IMR-90 (cell line): Measurements from ENCODE around the gene GPC2. TPM values are rescaled to one million over a fixed set of nuclear protein-coding genes. Genes with fewer than 3 reads are reported as not detected.
"Not testable (repeated sequence)": the region's sequence is repeated elsewhere in the genome, so short reads cannot be mapped to it uniquely, and the experiment has no call there.

ENCODE experiments used
- ATAC-seq: fragments of 200-7000 bp; cut with Tn5 transposase; 2 replicates; pipeline ENCODE4 v1.9.1; 2020; ENCODE audit warnings: low read depth, mild to moderate bottlenecking, moderate library complexity
- BruUV-seq: library from RNA; stranded (reverse); fragments of 400-500 nt; replicated peaks from 2 replicates; lab custom pipeline; 2021; lab: Mats Ljungman, UMichigan
- CTCF ChIA-PET: fragments of 300-600 bp; formaldehyde crosslinking; extraction: SDS; loops from one replicate; lab custom pipeline; 2021; ENCODE audit warnings: antibody characterized with exemption; lab: Yijun Ruan, JAX
- POLR2A ChIA-PET: fragments of 300-600 bp; sonication (Branson Sonifier 250); formaldehyde crosslinking; loops from one replicate; lab custom pipeline; 2022; ENCODE audit warnings: antibody characterized with exemption; ENCODE audit not compliant: unreplicated experiment; lab: Charles Lee
- DNase-seq: peaks from one replicate; pipeline ENCODE4 v3.0.0; 2013
- H2AFZ ChIP-seq: replicated peaks from 2 replicates; pipeline ENCODE3; 2013; ENCODE audit warnings: low read length, mild to moderate bottlenecking; ENCODE audit not compliant: poor library complexity
- H2AK5ac ChIP-seq: 2 replicates; pipeline ENCODE4 v1.6.1; 2013; ENCODE audit warnings: low read depth, low read length, inconsistent platforms
- H2AK9ac ChIP-seq: replicated peaks from 2 replicates; pipeline ENCODE3; 2013; ENCODE audit warnings: mild to moderate bottlenecking, low read depth, low read length, moderate library complexity; ENCODE audit not compliant: poor library complexity
- H2BK120ac ChIP-seq: 2 replicates; pipeline ENCODE4 v1.6.1; 2013; ENCODE audit warnings: low read depth, low read length, inconsistent platforms
- H2BK15ac ChIP-seq: 3 replicates; pipeline ENCODE4 v1.6.1; 2013; ENCODE audit warnings: low read depth, low read length, inconsistent platforms
- H2BK20ac ChIP-seq: 2 replicates; pipeline ENCODE4 v1.6.1; 2013; ENCODE audit warnings: low read depth, mild to moderate bottlenecking, inconsistent platforms, low read length, moderate library complexity
- H2BK5ac ChIP-seq: 2 replicates; pipeline ENCODE4 v1.6.1; 2013; ENCODE audit warnings: mild to moderate bottlenecking, low read depth, low read length, inconsistent platforms; ENCODE audit not compliant: poor library complexity, severe bottlenecking
- H3K14ac ChIP-seq: replicated peaks from 2 replicates; pipeline ENCODE4 v1.6.1; 2013; ENCODE audit warnings: low read depth, low read length, inconsistent platforms
- H3K18ac ChIP-seq: 2 replicates; pipeline ENCODE4 v1.6.1; 2013; ENCODE audit warnings: low read depth, low read length, control low read depth
- H3K23ac ChIP-seq: 2 replicates; pipeline ENCODE4 v1.6.1; 2013; ENCODE audit warnings: low read depth, low read length, inconsistent platforms
- H3K27ac ChIP-seq: 2 replicates; pipeline ENCODE4 v1.5.1; 2013; ENCODE audit warnings: mild to moderate bottlenecking, control low read depth, low read length; ENCODE audit not compliant: insufficient read depth
- H3K27me3 ChIP-seq: 2 replicates; pipeline ENCODE4 v1.6.1; 2013; ENCODE audit warnings: low read length; ENCODE audit not compliant: control insufficient read depth, insufficient read depth
- H3K36me3 ChIP-seq: 2 replicates; pipeline ENCODE4 v1.6.1; 2013; ENCODE audit warnings: low read length, mixed read lengths; ENCODE audit not compliant: control insufficient read depth, insufficient read depth
- H3K4ac ChIP-seq: 2 replicates; pipeline ENCODE4 v1.6.1; 2013; ENCODE audit warnings: low read depth, low read length, inconsistent platforms
- H3K4me1 ChIP-seq: 2 replicates; pipeline ENCODE4 v1.6.1; 2013; ENCODE audit warnings: low read length, mixed read lengths; ENCODE audit not compliant: control insufficient read depth, insufficient read depth
- H3K4me2 ChIP-seq: 2 replicates; pipeline ENCODE4 v1.6.1; 2013; ENCODE audit warnings: low read depth, mild to moderate bottlenecking, control low read depth, low read length, moderate library complexity
- H3K4me3 ChIP-seq: 2 replicates; pipeline ENCODE4 v1.5.1; 2013; ENCODE audit warnings: low read depth, mild to moderate bottlenecking, control low read depth, low read length, moderate library complexity; ENCODE audit not compliant: insufficient read depth
- H3K56ac ChIP-seq: 2 replicates; pipeline ENCODE4 v1.6.1; 2013; ENCODE audit warnings: low read length, inconsistent platforms; ENCODE audit not compliant: insufficient read depth; ENCODE audit errors: extremely low read depth
- H3K79me1 ChIP-seq, 2 experiments: 2 replicates each; pipeline ENCODE4 v1.6.1; 2013; ENCODE audit warnings: low read length in 2 of 2, inconsistent platforms in 1 of 2, low read depth in 1 of 2
- H3K9ac ChIP-seq: 2 replicates; pipeline ENCODE4 v1.6.1; 2013; ENCODE audit warnings: low read depth, low read length, control low read depth
- H3K9me1 ChIP-seq: 2 replicates; pipeline ENCODE4 v1.6.1; 2013; ENCODE audit warnings: low read length, inconsistent platforms; ENCODE audit not compliant: insufficient read depth
- H3K9me3 ChIP-seq: 2 replicates; pipeline ENCODE4 v1.6.1; 2013; ENCODE audit warnings: low read length; ENCODE audit not compliant: control insufficient read depth, insufficient read depth
- H4K20me1 ChIP-seq: 2 replicates; pipeline ENCODE4 v1.6.1; 2013; ENCODE audit warnings: low read length, inconsistent platforms; ENCODE audit not compliant: insufficient read depth
- H4K5ac ChIP-seq: 2 replicates; pipeline ENCODE4 v1.6.1; 2013; ENCODE audit warnings: mild to moderate bottlenecking, low read depth, low read length, control low read depth
- H4K8ac ChIP-seq, 2 experiments: 2 replicates each; pipeline ENCODE4 v1.6.1; 2013; ENCODE audit warnings: low read depth in 2 of 2, low read length in 2 of 2, control low read depth in 1 of 2, inconsistent platforms in 1 of 2
- H4K91ac ChIP-seq: 2 replicates; pipeline ENCODE4 v1.6.1; 2013; ENCODE audit warnings: low read depth, low read length, inconsistent platforms; ENCODE audit not compliant: insufficient read depth
- WGBS, 2 experiments: methylation state at CpG; one replicate each; pipeline versions ENCODE4 v1.1.5 to v1.1.7; 2013; ENCODE audit warnings: missing lambda C conversion rate in 2 of 2; ENCODE audit not compliant: insufficient read length in 1 of 2; ENCODE audit errors: extremely low coverage in 2 of 2; 5-methylcytosine and 5-hydroxymethylcytosine counted together
- dilution Hi-C: fragments of 300-500 bp; cut with HindIII; formaldehyde crosslinking; loops from one replicate; pipeline ENCODE4 v1.14.3; 2018; ENCODE audit warnings: low sequenced_read_pairs; ENCODE audit not compliant: unreplicated experiment
- in situ Hi-C: fragments of 300-500 bp; cut with MboI; formaldehyde crosslinking; loops from 3 replicates; pipeline ENCODE4 v1.14.3; 2019; ENCODE audit warnings: low sequenced_read_pairs, inconsistent platforms, mixed read lengths
- intact Hi-C: fragments of 100-400 bp; cut with micrococcal nuclease; formaldehyde crosslinking; loops from 2 replicates; pipeline ENCODE4 v1.10.0; 2022
- polyA plus RNA-seq, 3 experiments: library from polyadenylated mRNA; depleted of rRNA; stranded (reverse); fragments of >200 nt; gene quantifications; 2 replicates each; pipeline ENCODE4 v1.2.3, GENCODE V29; 2012; ENCODE audit warnings: low replicate concordance in 1 of 3
- total RNA-seq: library from RNA; depleted of rRNA; stranded (reverse); fragments of >200 nt; gene quantifications from 2 replicates; pipeline ENCODE4 v1.2.3, GENCODE V29; 2012

GPC2 gene
- total and polyA plus RNA-seq, 2 of the 4 experiments (the other 2 are of a cell fraction): 1.8 to 6.0 TPM

GRCh38 chr7:100182616-100183015 is 5.4 kb upstream of the GPC2 start:
- H3K4me1 ChIP-seq, H3K36me3 ChIP-seq, H3K9me1 ChIP-seq, H3K9me3 ChIP-seq, H3K9ac ChIP-seq, H3K18ac ChIP-seq, H2AK9ac ChIP-seq, H2BK5ac ChIP-seq, BruUV-seq, H2AK5ac ChIP-seq, H3K56ac ChIP-seq, H3K23ac ChIP-seq, POLR2A ChIA-PET, H4K8ac ChIP-seq, H3K27ac ChIP-seq, H3K27me3 ChIP-seq, H2BK20ac ChIP-seq, H4K91ac ChIP-seq, in situ Hi-C loops, H3K4me2 ChIP-seq, DNase-seq, ATAC-seq, dilution Hi-C loops, H4K5ac ChIP-seq, H2AFZ ChIP-seq, H3K4ac ChIP-seq, H4K20me1 ChIP-seq, H3K4me3 ChIP-seq, H2BK120ac ChIP-seq, H3K14ac ChIP-seq, intact Hi-C loops, H3K79me1 ChIP-seq, H2BK15ac ChIP-seq: not testable (repeated sequence)
- WGBS, 2 experiments: no CpG with 5 or more reads among the region's 6 CpGs
- CTCF ChIA-PET: interaction anchor here (1.2 kb wide), 1 partner anchor 8 kb away, joined by 6 read pairs; no protein-coding TSS in a partner anchor

- whole genome bisulfite sequencing, 2 experiments: no CpG with 5 or more reads among the region's 3 CpGs
Observed at GRCh38 chr7:100180084-100180483, 2.9 kb upstream of the GPC2 start.

More at GRCh38 chr7:100180084-100180483, 2.9 kb upstream of the GPC2 start:
- H3K14ac ChIP-seq, H3K9me1 ChIP-seq, H3K9me3 ChIP-seq, in situ Hi-C loops, BruUV-seq, H2BK20ac ChIP-seq, CTCF ChIA-PET, ATAC-seq, H2BK15ac ChIP-seq, H3K9ac ChIP-seq, POLR2A ChIA-PET, H2AK9ac ChIP-seq, H3K36me3 ChIP-seq, H3K27me3 ChIP-seq, H2AK5ac ChIP-seq, DNase-seq, H3K23ac ChIP-seq, H2BK5ac ChIP-seq, dilution Hi-C loops, H4K8ac ChIP-seq, intact Hi-C loops, H3K18ac ChIP-seq, H3K4ac ChIP-seq, H4K91ac ChIP-seq, H4K5ac ChIP-seq, H3K56ac ChIP-seq, H3K27ac ChIP-seq, H4K20me1 ChIP-seq, H3K4me3 ChIP-seq, H3K4me1 ChIP-seq, H2BK120ac ChIP-seq, H3K4me2 ChIP-seq: not testable (repeated sequence)
- Histone ChIP-seq H3K79me1 (peaks cover 13 to 16% of the 10 kb centered on the region in 2 experiments; a peak in 3 of 4 replicates), H2AFZ (peak overlapping the region; percentile 61)
